Ureter (tissue), 1 donor: ENCODE measurements around the gene SPON1. TPM values are rescaled to one million over a fixed set of nuclear protein-coding genes. Genes with fewer than 3 reads are reported as not detected.

Experiments
- DNase-seq: peaks from one replicate; pipeline ENCODE4 v3.0.0-alpha.2; 2020; ENCODE audit warnings: low spot score
- total RNA-seq: library from RNA; stranded (reverse); gene quantifications from one replicate; pipeline ENCODE4 v1.2.4, GENCODE V29; 2023
- donor health status: DM: yes; HTN: yes; CAD: no.

Gene SPON1
- total RNA-seq, 1 donor from 2014 or later, result 37.1 TPM

DNA sequence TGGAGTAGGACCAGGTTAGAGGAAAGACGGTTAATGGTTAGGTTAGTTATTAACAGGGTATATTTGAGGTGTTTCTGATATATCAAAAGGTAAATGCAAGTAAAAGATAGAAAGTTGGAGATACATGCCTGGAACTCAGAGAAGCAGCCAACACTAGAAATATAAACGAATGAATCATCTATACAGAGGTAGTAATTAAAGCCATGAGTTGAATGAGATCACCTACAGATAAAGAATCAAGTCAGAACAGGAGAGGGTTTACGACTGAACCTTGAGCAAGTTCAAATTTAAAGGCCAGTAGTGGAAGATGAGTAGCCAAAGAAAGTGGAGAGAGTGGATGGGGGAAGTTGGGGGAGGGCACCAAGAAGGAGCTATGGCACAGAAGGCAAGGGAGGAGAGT, 73.9 kb downstream of the SPON1 start:
- no peak for DNase-seq

DNA sequence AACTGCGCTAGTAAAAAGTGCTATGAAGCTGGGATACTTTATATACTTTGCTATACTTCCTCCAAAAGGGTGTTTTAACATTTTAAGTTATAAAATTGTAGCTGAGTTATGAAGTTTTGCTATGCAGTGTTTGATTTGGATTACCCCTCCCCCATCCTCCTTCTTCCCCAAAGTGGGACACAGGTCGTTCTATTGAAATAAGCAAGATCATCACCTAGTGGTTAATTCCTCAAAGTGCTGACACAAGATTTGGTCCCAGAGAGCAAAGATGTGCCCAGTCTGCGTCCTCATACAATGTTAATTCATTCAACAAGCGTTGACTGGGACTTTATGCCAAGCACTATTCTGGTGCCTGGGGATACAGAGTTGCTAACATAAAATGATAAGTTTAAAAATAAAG, 78.5 kb downstream of the SPON1 start:
- no peak for DNase-seq

DNA sequence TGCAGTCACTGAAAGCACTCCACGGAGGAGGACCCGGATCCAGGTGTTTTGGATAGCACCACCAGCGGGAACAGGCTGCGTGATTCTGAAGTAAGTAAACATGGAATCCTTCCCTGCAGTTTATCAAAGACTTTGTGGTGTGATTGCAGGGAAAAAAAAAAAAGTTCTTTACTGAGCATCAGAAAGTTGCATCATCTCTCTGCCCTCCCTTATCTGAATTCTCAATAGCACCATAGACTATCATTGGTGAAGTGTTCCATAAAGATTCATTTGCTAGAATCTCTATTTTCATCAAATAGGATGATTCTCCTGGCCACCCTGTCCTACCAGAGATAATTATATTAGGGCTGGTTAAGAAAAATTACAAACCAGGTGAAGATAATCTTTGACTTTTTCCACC, 79.0 kb downstream of the SPON1 start:
- DNase-seq, result no peak

DNA sequence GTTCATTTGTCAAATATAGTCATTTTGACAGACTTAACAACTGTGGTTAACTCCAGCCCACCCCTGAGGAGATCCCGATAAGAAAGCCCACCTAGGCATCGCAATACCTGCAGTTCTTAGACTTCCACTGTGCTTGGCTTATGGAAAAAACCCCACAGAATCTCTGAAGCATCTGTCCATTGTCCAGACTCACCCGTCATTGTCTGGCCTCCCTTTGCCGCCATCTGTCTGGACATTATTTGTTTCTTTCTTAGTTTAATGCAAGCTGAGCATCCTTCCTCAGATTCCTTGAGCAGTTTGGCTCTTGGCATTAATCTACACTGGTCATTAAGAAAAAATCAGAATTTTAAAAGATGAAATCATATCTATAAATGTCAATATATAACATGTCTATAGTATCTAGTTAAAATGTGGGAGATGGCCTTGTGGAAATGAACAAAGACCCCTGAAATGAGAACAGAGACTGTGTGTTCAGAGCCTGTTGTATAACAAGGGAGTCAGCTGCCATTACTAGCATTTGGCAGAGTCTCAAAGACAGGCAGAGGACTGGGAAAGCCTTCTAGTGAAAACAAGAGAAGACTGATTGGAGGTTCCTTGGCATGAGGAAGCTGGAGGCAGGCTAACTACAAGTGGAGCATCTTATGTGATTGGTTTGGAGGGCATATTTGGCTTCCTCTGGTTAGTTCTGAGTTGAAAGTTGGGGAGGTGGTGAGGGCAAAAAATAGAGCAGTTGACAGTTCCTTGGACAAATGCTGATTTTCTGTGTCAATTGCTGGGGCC, 80.4 kb downstream of the SPON1 start:
- no peak for DNase-seq

DNA sequence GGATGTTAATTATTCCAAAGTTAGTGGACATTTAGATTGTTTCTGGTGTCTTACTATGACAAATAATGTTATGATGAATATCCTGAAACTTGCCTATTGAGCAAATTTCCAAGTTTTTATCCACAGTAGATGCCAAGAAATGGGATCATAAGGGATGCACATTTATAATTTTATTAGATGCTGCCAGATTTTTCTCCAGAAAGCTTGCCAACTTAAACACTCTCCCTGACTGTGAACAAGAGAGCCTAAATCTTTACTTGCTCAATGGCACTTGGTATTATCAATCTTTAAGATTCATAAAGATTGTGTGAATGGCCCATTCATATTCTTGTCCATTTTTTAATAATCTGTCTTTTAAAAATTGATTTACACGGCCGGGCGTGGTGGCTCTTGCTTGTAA, 82.4 kb downstream of the SPON1 start:
- DNase-seq, result no peak

DNA sequence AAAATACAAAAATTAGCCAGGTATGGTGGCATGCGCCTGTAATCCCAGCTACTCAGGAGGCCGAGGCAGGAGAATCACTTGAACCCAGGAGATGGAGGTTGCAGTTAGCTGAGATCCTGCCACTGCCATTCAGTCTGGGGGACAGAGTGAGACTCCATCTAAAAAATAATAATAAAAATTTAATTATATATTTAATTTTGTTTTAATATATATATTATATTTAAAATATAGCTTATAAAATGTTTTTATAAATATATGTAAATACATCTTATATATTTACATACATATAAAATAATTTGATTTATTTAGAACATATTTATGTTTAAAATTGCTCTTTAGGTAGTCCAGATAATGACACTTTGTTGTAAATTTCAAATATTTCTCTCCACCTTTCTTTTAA, 82.9 kb downstream of the SPON1 start:
- no peak for DNase-seq

DNA sequence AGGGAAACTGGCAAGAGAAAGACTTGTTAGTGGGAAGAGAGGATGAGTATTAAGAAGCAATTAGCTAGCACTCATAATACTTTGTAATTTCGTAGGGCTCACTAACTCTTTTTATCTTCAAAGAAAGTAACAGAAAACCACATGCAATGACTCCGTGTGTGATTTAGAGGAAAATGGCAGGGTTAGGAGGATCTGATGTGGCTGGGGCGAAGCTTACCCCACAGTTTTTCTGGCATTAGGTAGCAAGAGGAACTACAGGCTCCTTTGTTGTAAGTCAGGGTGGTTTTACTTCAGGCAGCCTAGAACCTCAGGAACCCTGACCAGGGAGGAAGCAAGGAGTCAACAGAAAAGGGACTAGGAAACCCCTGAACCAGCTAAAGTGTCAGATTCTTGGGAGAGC, 89.7 kb downstream of the SPON1 start:
- no peak for DNase-seq

DNA sequence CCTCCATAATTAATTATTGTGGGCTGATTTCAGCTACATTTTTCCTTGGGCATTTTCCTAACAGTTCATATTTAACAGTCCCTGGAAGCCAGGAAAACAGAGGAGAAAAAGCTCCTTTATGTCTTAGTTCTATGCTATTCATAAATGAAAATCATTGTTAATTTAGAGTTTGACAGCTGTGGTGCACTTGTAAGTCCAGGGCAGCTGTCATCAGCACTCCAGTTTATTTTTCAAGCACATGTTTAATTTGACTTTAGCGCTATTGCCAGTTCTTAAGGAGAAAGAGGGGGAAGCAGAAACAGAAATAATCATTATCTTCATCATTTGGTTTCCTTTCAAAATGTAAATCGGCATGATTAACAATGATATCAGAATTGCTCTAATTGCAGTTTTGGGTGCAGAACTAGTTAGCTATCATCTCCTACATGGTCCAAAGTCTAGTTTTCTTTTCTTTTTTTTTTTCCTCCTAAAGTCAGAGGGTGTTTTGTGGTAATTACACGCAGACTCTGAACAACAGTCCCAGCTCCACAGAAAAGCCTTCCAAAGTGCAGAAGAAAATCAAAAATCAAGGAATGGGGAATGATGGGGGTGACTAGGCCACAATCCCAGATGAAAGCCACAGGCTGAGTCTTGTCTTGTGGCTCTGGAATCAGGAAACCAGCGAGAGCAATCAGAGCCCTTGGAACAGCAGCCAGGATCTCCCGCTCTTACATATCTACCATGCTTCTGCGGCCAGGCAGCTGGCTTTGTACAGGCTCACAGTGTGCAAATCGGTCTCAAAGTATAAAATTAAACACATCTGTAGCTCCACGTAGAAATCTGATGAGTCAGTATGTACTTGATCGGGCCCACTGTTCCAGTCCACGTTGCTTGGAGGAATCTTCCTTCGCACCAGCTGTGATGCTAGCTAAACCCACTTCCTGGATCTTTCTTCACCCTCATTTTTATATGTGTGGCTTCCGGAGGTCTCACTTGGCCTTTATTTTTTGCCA, 91.9 kb downstream of the SPON1 start:
- no peak for DNase-seq

DNA sequence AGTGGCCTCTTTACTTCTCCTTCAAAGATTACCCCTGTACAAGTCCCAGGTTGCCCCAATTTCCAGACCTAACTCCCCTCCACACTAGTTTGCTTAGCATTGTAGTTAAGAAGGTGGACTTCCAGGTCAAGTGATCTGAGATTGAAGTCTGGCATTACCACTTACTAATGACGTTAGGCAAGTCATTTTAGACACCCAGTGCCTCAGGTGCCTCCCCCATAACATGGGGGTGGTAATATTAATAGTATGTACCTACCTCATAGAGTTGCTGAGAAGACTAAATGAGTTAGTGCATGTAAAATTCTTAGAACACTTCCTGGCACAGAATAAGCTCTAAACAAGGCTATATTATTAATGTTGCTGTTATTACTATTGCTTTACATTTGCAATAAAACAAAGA, 93.4 kb downstream of the SPON1 start:
- DNase-seq, result no peak

DNA sequence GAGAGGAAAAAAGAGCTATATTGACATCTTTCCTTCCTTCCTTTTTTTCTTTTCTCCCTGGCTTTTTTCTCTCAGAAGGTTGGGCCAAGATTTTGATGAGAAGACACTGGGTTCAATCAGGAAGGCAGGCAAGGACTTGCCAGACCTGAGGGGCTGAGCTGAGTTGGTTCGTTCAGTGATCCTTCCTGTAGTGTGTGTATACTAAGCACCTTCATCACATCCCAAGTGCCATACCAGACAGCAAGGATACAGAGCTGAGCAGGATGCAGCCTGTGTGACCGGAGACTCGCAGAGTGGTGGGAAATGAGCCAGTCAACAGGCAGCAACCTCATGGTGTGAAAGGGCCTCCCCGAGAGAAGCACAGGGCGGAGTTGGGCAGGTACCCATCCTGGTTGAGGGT, 95.5 kb downstream of the SPON1 start:
- no peak for DNase-seq

DNA sequence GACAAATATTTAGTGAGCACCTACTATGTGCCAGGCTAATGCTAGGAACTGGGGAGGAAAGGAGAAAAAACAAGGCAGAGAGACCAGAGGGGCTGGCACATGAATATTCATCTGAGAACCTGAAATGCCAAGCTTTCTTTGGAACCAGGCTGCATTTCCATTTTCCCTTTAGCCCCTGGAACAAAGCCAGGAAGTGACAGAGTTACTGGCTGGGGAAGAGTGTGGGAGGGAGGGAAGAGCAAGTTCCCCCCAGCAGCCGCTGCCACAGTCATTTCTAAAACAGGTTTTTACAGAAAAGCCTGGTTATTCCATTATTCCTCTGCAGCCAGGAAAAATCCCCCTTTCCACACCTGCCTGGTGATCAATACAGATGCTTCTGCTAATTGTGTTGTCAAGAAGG, 97.0 kb downstream of the SPON1 start:
- no peak for DNase-seq

DNA sequence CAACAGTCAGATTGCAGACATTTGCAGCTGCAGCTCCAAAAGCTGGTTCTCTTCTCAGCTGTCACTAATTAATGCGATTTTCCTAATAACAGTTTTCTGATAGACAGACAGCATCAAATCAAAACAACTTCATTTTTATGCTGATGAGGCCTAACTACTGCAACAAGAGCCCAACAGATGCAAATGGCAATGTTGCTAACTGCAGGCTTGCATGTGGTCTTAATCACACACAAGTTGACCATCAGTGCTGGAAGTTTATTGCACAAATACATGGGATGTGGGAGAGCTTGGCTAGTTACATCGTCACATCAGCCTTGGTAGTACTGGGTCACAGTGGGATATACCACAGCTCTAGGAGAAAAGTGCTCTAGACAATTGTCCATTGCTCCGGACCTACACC, 99.2 kb downstream of the SPON1 start:
- DNase-seq, result no peak

DNA sequence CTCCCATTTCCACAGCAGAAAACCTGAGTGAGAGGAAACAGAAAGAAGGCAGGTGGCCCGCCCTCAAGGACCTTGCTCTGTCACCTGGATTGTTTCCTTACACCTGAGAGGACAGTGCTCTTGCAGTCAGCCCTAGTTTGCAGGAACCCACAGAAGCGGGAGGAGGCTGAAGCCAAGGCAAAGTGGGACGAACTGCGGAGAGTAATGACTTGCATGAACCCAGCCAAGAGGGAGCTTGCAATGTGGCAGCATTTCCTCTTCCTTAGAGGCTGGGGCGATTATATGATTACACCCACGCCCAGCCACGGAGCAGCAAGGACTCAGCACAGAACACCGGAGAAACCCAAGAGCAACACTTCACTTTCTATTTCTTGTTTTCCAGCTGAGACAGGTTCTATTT, 102.6 kb downstream of the SPON1 start:
- no peak for DNase-seq

DNA sequence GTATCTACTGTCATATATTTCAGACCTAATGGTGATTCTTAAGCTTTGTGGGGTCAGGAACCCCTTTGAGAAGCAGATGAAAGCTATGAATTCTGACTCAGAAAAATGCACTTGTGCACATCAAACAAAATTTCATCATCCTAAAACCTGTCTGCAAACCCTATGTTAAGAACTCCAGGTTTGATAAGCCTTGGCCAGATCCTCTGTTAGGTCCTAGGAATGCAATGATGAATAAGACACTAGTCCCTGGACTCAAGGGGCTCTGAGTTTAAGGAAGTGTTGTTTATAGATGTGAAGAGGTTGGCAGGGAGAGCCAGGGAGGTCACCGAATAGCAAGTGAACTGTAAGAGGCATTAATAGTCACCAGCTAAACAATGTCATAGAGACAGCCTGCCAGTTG, 103.2 kb downstream of the SPON1 start:
- DNase-seq, result no peak

DNA sequence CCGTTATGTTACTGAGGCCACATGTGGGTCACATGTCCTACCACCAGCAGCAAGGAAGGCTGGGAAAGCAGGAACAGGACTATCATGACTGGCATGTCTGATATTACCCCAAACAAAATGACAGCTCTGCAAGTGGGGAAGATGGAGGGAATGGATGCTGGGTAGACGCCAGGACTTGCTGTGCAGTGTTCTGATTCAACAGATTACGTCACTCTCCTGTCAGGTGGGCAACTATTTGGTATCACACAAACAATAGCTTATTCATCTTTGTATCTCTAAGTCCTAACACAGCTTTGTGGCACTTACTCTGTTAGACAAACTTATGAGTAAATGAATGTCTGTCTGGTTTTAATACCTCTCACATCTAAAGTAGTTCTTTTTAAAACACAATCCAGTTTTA, 105.2 kb downstream of the SPON1 start:
- DNase-seq, result no peak

DNA sequence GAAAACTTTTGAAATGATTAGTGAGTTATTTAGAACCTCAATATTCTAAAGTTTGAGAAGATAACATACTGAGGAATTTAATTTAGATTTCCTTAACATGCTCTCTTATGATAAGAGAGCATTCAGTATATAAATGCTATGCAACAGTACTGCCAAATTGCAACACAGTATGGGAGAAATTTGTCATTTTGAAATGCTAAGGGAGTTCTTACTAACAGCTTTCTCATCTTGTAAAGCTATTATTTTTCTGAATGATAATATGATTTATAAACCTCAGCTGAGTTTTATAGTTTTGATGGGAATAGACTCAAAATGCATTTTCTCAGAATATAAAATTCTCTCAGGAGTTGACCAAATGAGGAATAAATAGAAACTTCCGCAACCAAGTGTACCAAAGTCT, 108.4 kb downstream of the SPON1 start:
- DNase-seq, result no peak

DNA sequence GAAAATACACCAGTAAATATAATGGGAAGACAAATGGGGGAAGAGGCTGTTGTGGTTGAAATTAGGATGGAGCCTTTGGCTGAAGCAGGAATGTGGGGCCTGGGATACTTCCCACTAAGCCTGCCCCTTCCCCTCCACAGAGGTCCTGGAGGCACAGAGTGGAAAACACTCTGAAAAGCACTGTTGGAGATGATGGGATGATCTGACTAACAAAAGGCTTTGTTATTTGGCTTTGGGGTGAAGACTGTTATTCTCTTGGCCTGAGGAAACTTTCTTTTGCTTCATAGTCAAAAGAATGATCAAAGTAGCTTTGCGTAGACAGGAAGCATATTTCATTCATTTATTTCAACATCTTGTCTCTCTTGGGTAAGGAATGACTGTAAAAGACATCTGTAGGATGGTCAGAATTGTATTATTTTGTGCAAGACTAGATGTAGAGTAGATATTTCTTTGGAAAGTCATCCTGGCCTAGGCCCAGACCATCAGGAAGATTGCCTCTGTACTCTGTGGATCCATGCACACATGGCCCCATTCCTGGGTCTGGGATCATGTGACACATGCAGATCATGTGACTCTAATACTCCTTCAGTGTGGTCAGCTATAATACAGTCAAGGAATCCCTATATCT, 111.4 kb downstream of the SPON1 start:
- DNase-seq, result no peak

DNA sequence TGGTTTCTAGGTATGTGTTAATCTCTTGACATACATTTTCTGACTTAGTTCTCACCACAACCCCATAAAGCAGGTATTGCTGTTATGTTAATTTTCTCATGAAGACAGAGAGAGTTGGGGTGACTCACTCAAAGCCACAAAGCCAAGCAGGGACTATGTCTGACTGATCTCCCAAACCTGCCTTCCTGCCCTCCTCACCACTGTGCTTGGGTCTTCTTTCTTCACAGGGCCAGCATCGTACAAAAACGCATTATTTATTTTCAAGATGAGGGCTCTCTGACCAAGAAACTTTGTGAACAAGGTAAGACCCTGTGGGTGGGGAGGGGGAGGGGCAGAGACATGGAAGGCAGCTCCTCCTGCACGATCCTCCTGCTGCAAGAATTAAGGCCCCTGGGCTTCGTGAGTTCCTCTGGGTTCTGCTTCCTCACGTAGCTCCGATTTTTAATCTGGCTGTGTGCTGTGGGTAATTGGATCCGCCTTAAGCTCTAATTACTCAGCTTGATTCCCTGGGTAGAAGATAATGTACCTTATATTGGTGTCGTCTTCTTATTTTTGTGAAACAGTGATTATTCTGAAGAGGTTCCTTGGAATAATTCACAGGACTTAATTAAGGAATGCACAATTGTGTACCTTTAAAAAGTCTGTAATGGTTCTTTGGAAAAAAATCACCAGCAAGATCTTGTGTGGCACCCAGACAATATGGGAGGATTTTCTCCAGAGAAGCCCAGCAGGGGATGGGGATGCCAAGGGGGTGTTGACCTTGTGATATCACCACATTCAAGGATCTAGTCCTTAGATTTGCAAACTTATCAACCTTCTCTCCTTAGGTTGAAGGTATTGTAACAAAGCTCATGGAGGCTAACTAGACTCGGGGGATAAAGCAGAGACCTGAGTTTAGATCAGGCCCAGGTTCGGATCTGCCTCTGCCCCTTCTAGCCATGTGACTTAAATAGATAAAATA, 112.9 kb downstream of the SPON1 start:
- no peak for DNase-seq

DNA sequence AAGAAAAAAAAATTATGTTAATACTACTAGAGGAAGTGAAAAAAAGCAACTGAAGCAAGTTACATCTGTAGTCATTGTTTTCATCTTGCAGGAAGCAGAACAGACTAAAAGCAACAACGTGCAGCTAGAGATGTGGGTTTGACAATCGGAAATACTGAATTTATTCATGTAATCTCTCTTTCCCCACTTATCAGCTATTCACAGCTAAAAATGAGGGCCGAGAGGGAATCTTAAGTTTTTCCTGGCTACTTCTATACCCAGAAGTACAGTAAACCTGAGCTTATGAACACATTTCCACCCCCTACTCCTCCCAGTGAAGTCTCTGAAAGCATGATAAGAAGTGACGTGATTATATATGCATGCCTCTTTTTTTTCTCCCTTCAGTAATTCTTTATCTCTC, 116.5 kb downstream of the SPON1 start:
- no peak for DNase-seq

DNA sequence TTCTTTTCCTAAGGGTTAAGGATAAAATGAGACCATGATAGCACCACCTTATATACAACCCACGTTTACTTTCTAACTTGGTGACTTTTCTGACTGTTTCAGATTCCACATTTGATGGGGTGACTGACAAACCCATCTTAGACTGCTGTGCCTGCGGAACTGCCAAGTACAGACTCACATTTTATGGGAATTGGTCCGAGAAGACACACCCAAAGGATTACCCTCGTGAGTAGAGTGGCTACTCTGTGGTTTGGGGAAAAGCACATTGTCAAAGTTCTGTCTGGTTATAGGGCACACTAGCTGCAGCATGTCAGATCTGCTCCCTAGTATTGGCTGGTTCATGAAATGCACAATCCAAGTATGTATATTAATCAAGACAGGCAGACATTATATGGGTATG, 117.3 kb downstream of the SPON1 start:
- no peak for DNase-seq

DNA sequence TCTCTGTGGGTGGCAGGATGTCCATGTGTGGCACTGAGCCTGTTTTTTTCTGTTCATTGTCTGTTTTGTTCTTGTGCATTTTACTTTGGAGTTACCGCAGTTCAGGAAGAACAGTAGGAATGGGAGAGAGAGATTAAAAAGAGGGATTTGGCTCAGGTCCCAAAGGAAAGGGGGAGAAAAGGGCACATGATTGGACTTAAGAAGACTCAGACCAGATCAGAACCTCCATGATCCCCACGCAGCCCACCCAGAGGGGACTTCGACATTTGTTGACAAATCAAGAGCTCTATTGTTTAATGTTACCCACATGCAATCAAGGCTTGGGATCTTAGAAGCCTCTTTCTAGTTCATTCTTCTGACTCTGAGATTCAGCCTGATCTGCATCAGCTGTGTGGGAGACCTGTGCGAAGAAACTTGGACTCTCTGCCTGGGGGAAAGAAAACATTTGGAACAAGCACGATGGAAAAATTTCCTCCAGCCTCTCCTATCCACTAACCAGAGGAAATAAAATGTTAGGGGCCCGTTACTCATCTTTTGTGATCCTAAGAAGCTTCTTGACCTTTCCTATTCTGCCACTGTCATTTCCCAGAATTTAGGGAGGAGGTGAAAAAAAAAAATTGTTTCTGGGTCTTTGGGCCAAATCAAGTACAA, 119.2 kb downstream of the SPON1 start:
- no peak for DNase-seq
